Measurements from ENCODE around the gene NUDT21.
"Not testable (repeated sequence)": the region's sequence is repeated elsewhere in the genome, so short reads cannot be mapped to it uniquely, and the experiment has no call there.

The NUDT21 gene

GRCh38 chr16:56387396-56387795 is 63.7 kb downstream of the NUDT21 start:
- peaks cover 18% of the 10 kb centered on the region for H3K4me1 ChIP-seq (ENCODE audit: control insufficient read depth, insufficient read depth, low read length)
- H3K4me3 ChIP-seq (ENCODE audit: low read length) = no peak overlapping the region
- H3K9ac ChIP-seq (ENCODE audit: low read depth, low read length) = no peak overlapping the region
- no peaks in the 10 kb centered on the region for H3K9me3 ChIP-seq (replicated peaks; ENCODE audit: low read length)
- H3K27me3 ChIP-seq (ENCODE audit: control insufficient read depth, insufficient read depth, low read length) = no peaks in the 10 kb centered on the region
- H3K4me2 ChIP-seq (ENCODE audit: low read length) = no peak overlapping the region
- H3K36me3 ChIP-seq (ENCODE audit: insufficient read depth, low read length) = peaks cover 41% of the 10 kb centered on the region

DNA sequence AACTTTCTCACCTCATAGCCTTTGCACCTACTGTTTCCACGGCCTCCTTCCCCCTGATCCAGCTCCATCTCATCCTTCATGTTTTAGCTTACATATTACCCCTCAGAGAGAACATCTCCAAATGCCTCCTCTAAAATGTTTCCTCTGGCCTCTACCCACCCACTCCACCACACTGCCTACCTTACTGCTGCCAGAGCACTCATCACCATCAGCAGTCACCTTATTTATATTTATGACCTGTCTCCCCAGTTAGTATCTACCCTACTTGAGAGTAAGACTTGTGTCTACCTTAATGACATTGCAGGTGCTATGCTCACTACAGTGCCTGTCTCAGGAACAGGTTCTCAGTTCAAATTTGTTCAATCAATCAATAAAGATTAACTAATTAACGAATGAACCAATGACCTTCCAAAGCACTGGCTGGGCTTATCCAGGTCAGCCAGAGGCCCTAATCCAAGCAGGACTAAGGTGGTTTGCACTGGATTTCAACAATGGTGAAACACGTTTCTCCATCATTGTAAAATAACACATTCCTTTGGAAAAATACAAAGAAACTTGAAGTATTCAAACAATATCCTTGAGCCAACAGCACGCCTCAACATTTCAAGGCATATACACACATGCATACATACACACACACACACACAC is 66.9 kb downstream of the NUDT21 start:
- Histone ChIP-seq H3K27me3 (ENCODE audit: control insufficient read depth, insufficient read depth, low read length) (no peaks in the 10 kb centered on the region), H3K36me3 (ENCODE audit: insufficient read depth, low read length) (peaks cover 72% of the 10 kb centered on the region)

DNA sequence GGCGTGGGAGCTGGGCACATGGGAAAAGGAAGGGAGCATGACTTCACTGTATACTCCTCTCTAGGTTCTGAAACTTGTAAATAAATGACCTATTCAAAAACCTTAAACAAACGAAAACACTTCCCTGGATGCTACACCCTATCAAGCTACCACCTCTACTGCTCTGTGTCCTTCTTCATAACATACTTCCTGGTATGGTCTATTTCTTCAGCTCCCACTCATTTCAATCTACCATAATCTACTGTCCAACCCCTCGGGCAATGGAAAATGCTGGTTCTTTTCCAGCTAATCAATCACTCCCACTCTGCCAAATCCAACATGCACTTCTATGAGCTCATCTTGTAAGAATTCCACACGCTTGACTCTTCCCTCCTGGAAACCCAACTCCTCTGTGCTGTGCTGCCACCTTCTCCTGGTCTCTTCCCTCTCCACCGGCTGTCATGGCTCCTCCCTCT is 68.2 kb downstream of the NUDT21 start:
- peaks cover 3% of the 10 kb centered on the region for H3K4me1 ChIP-seq (ENCODE audit: control insufficient read depth, insufficient read depth, low read length)
- no peak overlapping the region for H3K9ac ChIP-seq (ENCODE audit: low read depth, low read length)
- peaks cover 69% of the 10 kb centered on the region for H3K36me3 ChIP-seq (ENCODE audit: insufficient read depth, low read length)
- H3K4me2 ChIP-seq (ENCODE audit: low read length) = no peak overlapping the region
- no peak overlapping the region for H3K4me3 ChIP-seq (ENCODE audit: low read length)
- H3K27me3 ChIP-seq (ENCODE audit: control insufficient read depth, insufficient read depth, low read length) = no peaks in the 10 kb centered on the region
- H3K9me3 ChIP-seq (replicated peaks; ENCODE audit: low read length) = no peaks in the 10 kb centered on the region

More for the DNA sequence above, 66.9 kb downstream of the NUDT21 start:
- no peaks in the 10 kb centered on the region for H3K9me3 ChIP-seq (replicated peaks; ENCODE audit: low read length)
- H3K4me2 ChIP-seq (ENCODE audit: low read length) = no peak overlapping the region
- H3K4me3 ChIP-seq (ENCODE audit: low read length) = no peak overlapping the region
- no peak overlapping the region for H3K9ac ChIP-seq (ENCODE audit: low read depth, low read length)
- peaks cover 6% of the 10 kb centered on the region for H3K4me1 ChIP-seq (ENCODE audit: control insufficient read depth, insufficient read depth, low read length)

DNA sequence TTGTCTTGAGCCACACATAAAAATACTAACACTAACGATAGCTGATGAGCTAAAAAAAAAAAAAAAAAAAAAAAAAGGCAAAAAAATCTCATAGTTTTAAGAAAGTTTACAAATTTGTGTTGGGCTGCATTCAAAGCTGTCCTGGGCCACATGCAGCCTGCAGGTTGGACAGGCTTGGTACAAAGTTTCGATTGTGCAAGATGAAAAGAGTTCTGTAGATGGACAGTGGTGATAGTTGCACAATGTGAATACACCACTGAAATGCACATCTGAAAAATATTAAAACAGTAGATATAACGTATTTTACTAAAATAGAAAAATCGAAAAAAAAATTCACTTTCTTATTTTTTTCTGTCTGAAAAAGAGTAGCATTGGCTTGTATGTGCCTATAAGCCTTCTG is 68.7 kb downstream of the NUDT21 start:
- Histone ChIP-seq H3K27me3 (ENCODE audit: control insufficient read depth, insufficient read depth, low read length) (no peaks in the 10 kb centered on the region), H3K36me3 (ENCODE audit: insufficient read depth, low read length) (peaks cover 73% of the 10 kb centered on the region), H3K4me1 (ENCODE audit: control insufficient read depth, insufficient read depth, low read length) (peaks cover 3% of the 10 kb centered on the region), H3K4me3 (ENCODE audit: low read length) (no peak overlapping the region), H3K4me2 (ENCODE audit: low read length) (no peak overlapping the region), H3K9ac (ENCODE audit: low read depth, low read length) (no peak overlapping the region), H3K9me3 (replicated peaks; ENCODE audit: low read length) (no peaks in the 10 kb centered on the region)

GRCh38 chr16:56380778-56381485 is 70.2 kb downstream of the NUDT21 start:
- H3K36me3 ChIP-seq (ENCODE audit: insufficient read depth, low read length) = peaks cover 73% of the 10 kb centered on the region
- H3K4me1 ChIP-seq (ENCODE audit: control insufficient read depth, insufficient read depth, low read length); H3K9me3 ChIP-seq (replicated peaks; ENCODE audit: low read length); H3K4me2 ChIP-seq (ENCODE audit: low read length); H3K9ac ChIP-seq (ENCODE audit: low read depth, low read length); H3K4me3 ChIP-seq (ENCODE audit: low read length); H3K27me3 ChIP-seq (ENCODE audit: control insufficient read depth, insufficient read depth, low read length): not testable (repeated sequence)

Measured in skeletal muscle satellite cell (primary cell).